ENCODE measurements around the gene SUN5.
"Not testable (repeated sequence)": the region's sequence is repeated elsewhere in the genome, so short reads cannot be mapped to it uniquely, and the experiment has no call there.

Gene SUN5

DNA sequence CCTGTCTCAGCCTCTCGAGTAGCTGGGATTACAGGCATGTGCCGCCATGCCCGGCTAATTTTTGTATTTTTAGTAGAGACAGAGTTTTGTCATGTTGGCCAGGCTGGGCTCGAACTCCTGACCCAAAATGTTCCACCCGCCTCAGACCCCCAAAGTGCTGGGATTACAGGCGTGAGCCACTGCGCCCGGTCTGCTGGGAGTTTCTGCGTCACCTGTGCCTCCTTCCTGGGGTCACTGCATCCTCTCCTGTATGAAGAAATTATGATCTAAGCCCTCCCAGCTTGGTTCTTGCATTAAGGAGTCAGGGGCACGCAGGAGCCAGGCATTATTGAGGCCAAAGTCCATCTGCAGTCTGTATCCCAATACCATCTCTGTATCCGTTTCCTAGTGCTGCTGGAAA is 41.6 kb downstream of the SUN5 start:
- not testable (repeated sequence) for H2AFZ ChIP-seq (ENCODE audit: insufficient read depth, low read length, poor library complexity); H3K9me3 ChIP-seq (ENCODE audit: insufficient read depth, low read depth, low read length); H3K27ac ChIP-seq (ENCODE audit: low read depth, low read length); H3K27me3 ChIP-seq (ENCODE audit: insufficient read depth, low read length); H3K79me2 ChIP-seq (ENCODE audit: control insufficient read depth, insufficient read depth, low read length, poor library complexity); H3K36me3 ChIP-seq (ENCODE audit: control insufficient read depth in 1 of 2, insufficient read depth in 2 of 2, low read length in 2 of 2); H2BK5ac ChIP-seq (ENCODE audit: low read depth, low read length, poor library complexity); H4K12ac ChIP-seq (ENCODE audit: low read depth, low read length); H4K8ac ChIP-seq (ENCODE audit: low read depth, low read length); H3K18ac ChIP-seq (ENCODE audit: low read length); H4K91ac ChIP-seq (ENCODE audit: low read depth, low read length); H3K4ac ChIP-seq (ENCODE audit: low read depth, low read length); DNase-seq; H3K4me1 ChIP-seq (ENCODE audit: control insufficient read depth in 1 of 2, insufficient read depth in 2 of 2, low read length in 2 of 2); H2BK120ac ChIP-seq (ENCODE audit: insufficient read depth, low read length, poor library complexity); H3K4me3 ChIP-seq (ENCODE audit: low read depth, low read length); H3K79me1 ChIP-seq (ENCODE audit: low read length); H3K23ac ChIP-seq (ENCODE audit: low read length); H2AK5ac ChIP-seq (ENCODE audit: low read length); H2BK12ac ChIP-seq (ENCODE audit: low read length); H3K14ac ChIP-seq (ENCODE audit: low read length); H3K4me2 ChIP-seq (ENCODE audit: low read length); H3K9ac ChIP-seq (ENCODE audit: low read length)
- no CpG with 5 or more reads among the region's 11 CpGs for WGBS (ENCODE audit: extremely low coverage, insufficient coverage, insufficient read length)

DNA sequence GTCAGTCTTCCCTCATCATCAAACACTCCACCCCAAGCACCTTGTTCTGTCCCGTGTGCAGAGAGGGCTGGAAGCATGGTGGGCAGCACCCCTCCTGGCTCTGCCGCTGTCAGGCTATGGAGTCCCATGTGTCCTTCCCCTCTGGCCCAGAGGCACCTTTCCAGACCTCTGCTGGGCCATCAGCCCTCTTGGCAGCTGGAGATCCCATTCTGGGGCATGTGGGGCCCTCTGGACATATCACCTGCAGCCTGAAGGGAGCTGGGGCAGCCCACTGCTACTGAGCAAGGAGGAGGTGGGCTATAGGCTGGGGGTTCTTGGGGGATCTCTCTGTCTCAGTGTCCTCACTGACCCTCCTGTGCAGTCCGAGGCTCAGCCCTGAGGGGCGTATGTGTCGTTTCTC is 42.2 kb downstream of the SUN5 start:
- H3K4ac ChIP-seq (ENCODE audit: low read depth, low read length) = no peak overlapping the region
- no peaks in the 10 kb centered on the region for H3K79me1 ChIP-seq (ENCODE audit: low read length)
- no peak overlapping the region for H2BK5ac ChIP-seq (ENCODE audit: low read depth, low read length, poor library complexity)
- no peak overlapping the region for H2BK12ac ChIP-seq (ENCODE audit: low read length)
- no CpG with 5 or more reads among the region's 5 CpGs for WGBS (ENCODE audit: extremely low coverage, insufficient coverage, insufficient read length)
- H3K36me3 ChIP-seq (ENCODE audit: control insufficient read depth in 1 of 2, insufficient read depth in 2 of 2, low read length in 2 of 2) = no peaks in the 10 kb centered on the region
- H4K91ac ChIP-seq (ENCODE audit: low read depth, low read length) = no peak overlapping the region
- H3K14ac ChIP-seq (ENCODE audit: low read length) = no peak overlapping the region
- no peaks in the 10 kb centered on the region for H3K4me1 ChIP-seq (ENCODE audit: control insufficient read depth in 1 of 2, insufficient read depth in 2 of 2, low read length in 2 of 2)
- H3K27me3 ChIP-seq (ENCODE audit: insufficient read depth, low read length) = no peaks in the 10 kb centered on the region
- H4K12ac ChIP-seq (ENCODE audit: low read depth, low read length) = no peak overlapping the region
- H3K4me2 ChIP-seq (ENCODE audit: low read length) = no peak overlapping the region
- H3K9me3 ChIP-seq (ENCODE audit: insufficient read depth, low read depth, low read length) = peaks cover 3% of the 10 kb centered on the region
- no peak overlapping the region for H3K4me3 ChIP-seq (ENCODE audit: low read depth, low read length)
- no peak overlapping the region for H3K18ac ChIP-seq (ENCODE audit: low read length)
- H3K79me2 ChIP-seq (ENCODE audit: control insufficient read depth, insufficient read depth, low read length, poor library complexity) = no peaks in the 10 kb centered on the region
- no peak overlapping the region for H3K9ac ChIP-seq (ENCODE audit: low read length)
- H2AFZ ChIP-seq (ENCODE audit: insufficient read depth, low read length, poor library complexity) = no peak overlapping the region
- no peak overlapping the region for H4K8ac ChIP-seq (ENCODE audit: low read depth, low read length)
- H2BK120ac ChIP-seq (ENCODE audit: insufficient read depth, low read length, poor library complexity) = no peak overlapping the region
- H3K23ac ChIP-seq (ENCODE audit: low read length) = no peak overlapping the region
- no peak for DNase-seq
- no peak overlapping the region for H2AK5ac ChIP-seq (ENCODE audit: low read length)
- no peak overlapping the region for H3K27ac ChIP-seq (ENCODE audit: low read depth, low read length)

DNA sequence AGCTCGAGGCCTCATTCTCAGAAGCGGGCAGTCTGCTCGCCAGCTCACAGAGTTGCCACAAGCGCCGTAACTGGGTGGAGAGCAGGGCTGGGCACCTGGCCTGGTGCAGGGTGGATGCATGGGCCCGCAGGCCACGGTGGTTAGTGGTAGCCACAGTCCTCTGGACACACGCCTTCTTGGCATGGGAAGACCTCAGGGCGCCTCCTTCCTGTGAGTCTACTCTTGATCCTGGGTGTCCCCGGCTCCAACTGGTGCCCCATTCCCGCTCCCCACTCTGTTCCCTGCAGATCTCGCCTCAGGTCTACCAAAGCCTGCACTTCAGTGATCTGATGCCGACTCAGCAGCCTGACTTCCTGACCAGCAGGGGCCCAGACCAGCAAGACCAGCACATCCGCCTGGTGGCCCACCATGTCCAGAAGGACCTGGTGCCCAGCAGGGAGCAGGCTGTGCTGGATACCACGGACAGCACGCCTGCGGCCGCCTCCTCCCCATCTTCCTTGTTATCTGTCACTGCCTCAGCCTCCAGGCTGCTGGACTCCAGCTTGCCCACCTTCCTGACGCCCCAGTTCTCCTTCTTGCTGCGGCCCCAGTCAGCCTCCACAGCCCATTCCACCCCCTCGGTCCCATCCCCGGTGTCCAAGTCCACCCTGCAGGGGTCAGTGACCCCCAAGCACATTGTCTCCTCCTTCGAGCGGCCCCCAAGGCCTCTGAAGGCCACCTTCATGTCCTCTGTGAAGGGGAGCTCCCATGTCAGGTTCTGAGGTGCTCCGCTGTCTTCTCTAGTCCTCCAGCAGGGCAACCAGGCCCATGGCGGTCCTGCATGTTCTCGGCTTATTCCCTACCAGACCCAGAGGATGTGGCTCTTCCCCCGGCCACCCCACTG is 43.1 kb downstream of the SUN5 start:
- Histone ChIP-seq H2AFZ (ENCODE audit: insufficient read depth, low read length, poor library complexity) (no peak overlapping the region), H3K9ac (ENCODE audit: low read length) (no peak overlapping the region), H2BK120ac (ENCODE audit: insufficient read depth, low read length, poor library complexity) (no peak overlapping the region), H3K4me2 (ENCODE audit: low read length) (no peak overlapping the region), H2AK5ac (ENCODE audit: low read length) (no peak overlapping the region), H2BK5ac (ENCODE audit: low read depth, low read length, poor library complexity) (no peak overlapping the region), H3K27me3 (ENCODE audit: insufficient read depth, low read length) (no peaks in the 10 kb centered on the region), H3K36me3 (ENCODE audit: control insufficient read depth in 1 of 2, insufficient read depth in 2 of 2, low read length in 2 of 2) (no peaks in the 10 kb centered on the region), H3K4ac (ENCODE audit: low read depth, low read length) (no peak overlapping the region), H3K14ac (ENCODE audit: low read length) (no peak overlapping the region), H3K79me1 (ENCODE audit: low read length) (no peaks in the 10 kb centered on the region), H3K79me2 (ENCODE audit: control insufficient read depth, insufficient read depth, low read length, poor library complexity) (no peaks in the 10 kb centered on the region), H2BK12ac (ENCODE audit: low read length) (no peak overlapping the region), H4K8ac (ENCODE audit: low read depth, low read length) (no peak overlapping the region), H4K91ac (ENCODE audit: low read depth, low read length) (no peak overlapping the region), H3K23ac (ENCODE audit: low read length) (no peak overlapping the region), H3K9me3 (ENCODE audit: insufficient read depth, low read depth, low read length) (peaks cover 3% of the 10 kb centered on the region), H3K18ac (ENCODE audit: low read length) (no peak overlapping the region), H3K4me3 (ENCODE audit: low read depth, low read length) (no peak overlapping the region), H3K27ac (ENCODE audit: low read depth, low read length) (no peak overlapping the region), H4K12ac (ENCODE audit: low read depth, low read length) (no peak overlapping the region), H3K4me1 (ENCODE audit: control insufficient read depth in 1 of 2, insufficient read depth in 2 of 2, low read length in 2 of 2) (no peaks in the 10 kb centered on the region)
- WGBS (ENCODE audit: extremely low coverage, insufficient coverage, insufficient read length) = no CpG with 5 or more reads among the region's 28 CpGs
- DNase-seq = no peak

DNA sequence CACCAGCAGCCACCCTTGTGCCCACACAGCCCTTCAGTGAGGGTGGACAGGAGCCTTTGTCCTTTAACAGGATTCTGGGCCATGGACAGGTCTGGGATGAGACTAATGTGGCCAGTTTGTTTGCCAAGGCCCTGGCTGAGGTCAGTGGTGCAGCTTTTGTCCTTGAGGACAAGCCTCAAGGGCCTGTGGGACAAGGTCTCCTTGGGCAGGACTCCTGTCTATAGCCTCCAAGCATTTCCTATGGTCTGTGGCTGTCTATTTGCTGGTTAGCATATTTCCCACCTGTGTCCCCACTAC is 44.1 kb downstream of the SUN5 start:
- no peaks in the 10 kb centered on the region for H3K36me3 ChIP-seq (ENCODE audit: control insufficient read depth in 1 of 2, insufficient read depth in 2 of 2, low read length in 2 of 2)
- H3K23ac ChIP-seq (ENCODE audit: low read length) = no peak overlapping the region
- H4K91ac ChIP-seq (ENCODE audit: low read depth, low read length) = no peak overlapping the region
- H3K4me3 ChIP-seq (ENCODE audit: low read depth, low read length) = no peak overlapping the region
- H3K79me1 ChIP-seq (ENCODE audit: low read length) = no peaks in the 10 kb centered on the region
- no peak overlapping the region for H3K9ac ChIP-seq (ENCODE audit: low read length)
- no peak for DNase-seq
- no peak overlapping the region for H3K18ac ChIP-seq (ENCODE audit: low read length)
- H3K4me2 ChIP-seq (ENCODE audit: low read length) = no peak overlapping the region
- no peak overlapping the region for H2BK5ac ChIP-seq (ENCODE audit: low read depth, low read length, poor library complexity)
- no peak overlapping the region for H3K4ac ChIP-seq (ENCODE audit: low read depth, low read length)
- no peak overlapping the region for H2BK12ac ChIP-seq (ENCODE audit: low read length)
- no peaks in the 10 kb centered on the region for H3K27me3 ChIP-seq (ENCODE audit: insufficient read depth, low read length)
- no peak overlapping the region for H4K8ac ChIP-seq (ENCODE audit: low read depth, low read length)
- H3K79me2 ChIP-seq (ENCODE audit: control insufficient read depth, insufficient read depth, low read length, poor library complexity) = no peaks in the 10 kb centered on the region
- H3K9me3 ChIP-seq (ENCODE audit: insufficient read depth, low read depth, low read length) = peaks cover 4% of the 10 kb centered on the region
- no peaks in the 10 kb centered on the region for H3K4me1 ChIP-seq (ENCODE audit: control insufficient read depth in 1 of 2, insufficient read depth in 2 of 2, low read length in 2 of 2)
- H2AK5ac ChIP-seq (ENCODE audit: low read length) = no peak overlapping the region
- no peak overlapping the region for H4K12ac ChIP-seq (ENCODE audit: low read depth, low read length)
- H3K27ac ChIP-seq (ENCODE audit: low read depth, low read length) = no peak overlapping the region
- no peak overlapping the region for H2BK120ac ChIP-seq (ENCODE audit: insufficient read depth, low read length, poor library complexity)
- no peak overlapping the region for H3K14ac ChIP-seq (ENCODE audit: low read length)
- H2AFZ ChIP-seq (ENCODE audit: insufficient read depth, low read length, poor library complexity) = no peak overlapping the region

Data from trophoblast cell (in vitro differentiated cells and primary cell).